Right atrium auricular region (tissue), 2 donors: ENCODE data around the gene NEGR1. TPM values are rescaled to one million over a fixed set of nuclear protein-coding genes. Genes with fewer than 3 reads are reported as not detected.

ENCODE experiments used
- DNase-seq: peaks from one replicate; pipeline ENCODE4 v3.0.0-alpha.2; 2019; ENCODE audit warnings: low spot score
- H3K27ac ChIP-seq, 2 donors: fragments of 200-600 bp; sonication (generic); 1 replicate in 1 of 2; 2 replicates in 1 of 2; pipeline ENCODE4 v1.5.1; 2016 to 2019
- H3K27me3 ChIP-seq, 2 donors: fragments of 200-600 bp; sonication (generic); one replicate each; pipeline versions ENCODE4 v1.5.1 to v1.6.0; 2017 to 2019
- H3K36me3 ChIP-seq: fragments of 200-600 bp; sonication (generic); one replicate; pipeline ENCODE4 v1.5.1; 2016
- H3K4me1 ChIP-seq, 2 donors: fragments of 200-600 bp; sonication (generic); one replicate each; pipeline versions ENCODE4 v1.5.1 to v1.6.0; 2017 to 2019
- H3K4me3 ChIP-seq, 2 donors: fragments of 200-600 bp; sonication (generic); 1 replicate in 1 of 2; 2 replicates in 1 of 2; pipeline ENCODE4 v1.5.1; 2017 to 2019; ENCODE audit warnings: mild to moderate bottlenecking in 1 of 2, moderate library complexity in 1 of 2
- H3K9me3 ChIP-seq, 2 donors: fragments of 200-600 bp; sonication (generic); one replicate each; pipeline ENCODE4 v1.5.1; 2019
- CTCF ChIP-seq, 2 donors: fragments of 200-600 bp; sonication (generic); IDR thresholded peaks; one replicate each; pipeline ENCODE4 v1.5.1; 2019; ENCODE audit warnings: antibody characterized with exemption in 2 of 2
- total RNA-seq, 2 donors: library from RNA; depleted of rRNA; stranded (reverse); fragments of >200 nt; gene quantifications; one replicate each; pipeline ENCODE4 v1.1.0, GENCODE V29; 2016

NEGR1 gene
- total RNA-seq, 2 donors from 2014 or later: 9.3 to 9.9 TPM

DNA sequence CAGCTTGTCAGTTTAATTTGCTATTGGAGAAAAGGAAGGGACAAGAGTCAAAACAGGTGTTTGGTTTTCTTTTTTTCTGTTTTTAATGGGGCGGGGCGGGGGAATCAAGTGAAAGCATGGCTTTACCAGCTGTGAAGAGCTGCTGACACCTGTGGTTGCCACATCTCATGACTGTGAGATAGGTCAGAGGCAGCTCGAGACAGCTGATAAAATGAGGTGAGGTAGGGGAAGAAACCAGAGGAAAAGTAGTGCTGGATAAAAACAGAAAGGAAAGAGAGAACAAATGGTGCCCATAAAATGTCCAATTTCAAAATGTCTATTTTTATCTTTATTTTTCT lies 272.3 kb downstream of the NEGR1 start:
- Histone ChIP-seq H3K9me3 (no peaks in the 10 kb centered on the region), H3K36me3 (no peaks in the 10 kb centered on the region), H3K4me1 (peaks cover 0 to 11% of the 10 kb centered on the region in 2 donors), H3K27me3 (no peaks in the 10 kb centered on the region), H3K27ac (peak overlapping the region in 1 of 2 donors; percentile 34), H3K4me3 (no peak overlapping the region)
- no peak for DNase-seq
- no peak for TF ChIP-seq CTCF (IDR thresholded peaks at IDR 0.05)

DNA sequence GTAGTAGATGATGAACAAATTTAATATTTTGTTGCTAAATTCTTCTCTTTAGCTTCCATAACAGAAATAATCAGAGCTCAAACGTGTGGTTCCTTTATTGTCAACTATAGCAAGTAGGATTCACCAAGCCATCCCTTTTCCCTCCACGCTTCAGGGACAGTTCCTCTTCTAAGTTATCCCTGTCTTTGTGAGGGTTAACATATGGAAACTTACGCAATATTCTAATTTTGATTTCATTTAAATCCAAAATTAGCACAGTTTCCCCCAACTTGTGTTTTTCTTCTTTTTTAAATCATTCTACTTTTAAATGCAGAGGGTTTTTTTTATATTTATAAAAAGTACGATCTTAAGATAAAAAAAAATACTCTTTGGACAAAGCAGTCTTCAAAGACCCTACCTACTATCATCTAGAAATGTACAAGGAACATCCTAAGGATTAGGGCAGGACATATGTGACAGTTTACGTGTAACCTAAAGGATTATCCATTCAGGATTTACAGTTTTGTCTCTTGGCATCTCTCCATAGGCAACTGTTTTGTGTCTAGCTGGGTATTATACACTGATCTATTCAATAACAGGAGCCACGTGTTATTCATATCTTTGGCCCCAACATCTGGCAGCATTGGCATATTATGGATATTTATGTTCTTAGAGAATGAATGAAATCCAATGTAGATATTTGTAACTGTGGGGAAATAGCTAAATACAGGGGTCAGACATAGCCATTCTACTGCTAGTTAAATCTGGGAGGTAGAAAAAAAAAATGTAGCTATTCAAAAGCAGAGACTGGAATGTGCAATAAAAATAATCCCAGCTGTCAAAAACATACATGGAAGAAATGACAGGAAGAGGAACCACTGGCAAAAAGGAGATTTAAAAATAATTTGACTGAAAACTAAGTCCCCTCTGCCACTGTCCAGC lies 272.9 kb downstream of the NEGR1 start:
- Histone ChIP-seq H3K27ac (peak overlapping the region in 1 of 2 donors; percentile 34), H3K4me1 (peaks cover 0 to 11% of the 10 kb centered on the region in 2 donors), H3K36me3 (no peaks in the 10 kb centered on the region), H3K9me3 (no peaks in the 10 kb centered on the region), H3K4me3 (no peak overlapping the region), H3K27me3 (no peaks in the 10 kb centered on the region)
- no peak for TF ChIP-seq CTCF (IDR thresholded peaks at IDR 0.05)
- no peak for DNase-seq

- H3K27me3 ChIP-seq: no peaks in the 10 kb centered on the region
- no peaks in the 10 kb centered on the region for H3K9me3 ChIP-seq
- no peak overlapping the region for H3K4me3 ChIP-seq
- no peak overlapping the region for H3K27ac ChIP-seq
- no peaks in the 10 kb centered on the region for H3K36me3 ChIP-seq
- no peak for DNase-seq
- no peak for TF ChIP-seq CTCF (IDR thresholded peaks at IDR 0.05)
- peaks cover 0 to 10% of the 10 kb centered on the region in 2 donors for H3K4me1 ChIP-seq
Measured at GRCh38 chr1:72007312-72007711, 275.0 kb downstream of the NEGR1 start.

DNA sequence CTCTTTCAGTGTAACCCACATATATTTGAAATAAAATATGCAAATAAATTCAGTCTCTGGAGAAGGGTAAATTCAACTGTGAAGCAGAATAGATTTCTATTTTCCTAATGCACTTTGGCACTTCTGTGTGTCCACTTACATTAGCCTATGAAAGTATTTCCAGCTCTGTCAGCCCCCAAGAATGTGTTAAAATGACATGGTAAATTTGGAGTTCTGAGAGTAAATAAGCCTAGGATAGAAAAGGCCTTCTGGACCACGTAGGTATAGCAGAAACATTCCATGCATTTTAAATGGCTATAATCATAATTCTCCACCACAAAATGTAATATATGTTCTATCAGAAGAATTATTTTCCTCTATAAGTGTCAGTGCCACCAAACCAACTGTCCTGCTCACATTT lies 276.2 kb downstream of the NEGR1 start:
- H3K36me3 ChIP-seq: no peaks in the 10 kb centered on the region
- H3K4me3 ChIP-seq: no peak overlapping the region
- H3K27me3 ChIP-seq: no peaks in the 10 kb centered on the region
- peaks cover 0 to 6% of the 10 kb centered on the region in 2 donors for H3K4me1 ChIP-seq
- no peak overlapping the region for H3K27ac ChIP-seq
- no peaks in the 10 kb centered on the region for H3K9me3 ChIP-seq
- TF ChIP-seq CTCF (IDR thresholded peaks at IDR 0.05): no peak
- no peak for DNase-seq

- H3K9me3 ChIP-seq: no peaks in the 10 kb centered on the region
- no peak for DNase-seq
- H3K4me3 ChIP-seq: no peak overlapping the region
- no peak for TF ChIP-seq CTCF (IDR thresholded peaks at IDR 0.05)
- H3K27me3 ChIP-seq: no peaks in the 10 kb centered on the region
- H3K27ac ChIP-seq: no peak overlapping the region
- no peaks in the 10 kb centered on the region for H3K4me1 ChIP-seq
- no peaks in the 10 kb centered on the region for H3K36me3 ChIP-seq
Measured at GRCh38 chr1:72003092-72003491, 279.2 kb downstream of the NEGR1 start.
